HG03280 (cell line): ENCODE data around the gene VPS35L.

Experiments used
- ATAC-seq: cut with Tn5 transposase; IDR thresholded peaks from one replicate; pipeline ENCODE4 v1.9.1; 2021; ENCODE audit warnings: mild to moderate bottlenecking, moderate library complexity; ENCODE audit not compliant: unreplicated experiment

Gene VPS35L, protein sequence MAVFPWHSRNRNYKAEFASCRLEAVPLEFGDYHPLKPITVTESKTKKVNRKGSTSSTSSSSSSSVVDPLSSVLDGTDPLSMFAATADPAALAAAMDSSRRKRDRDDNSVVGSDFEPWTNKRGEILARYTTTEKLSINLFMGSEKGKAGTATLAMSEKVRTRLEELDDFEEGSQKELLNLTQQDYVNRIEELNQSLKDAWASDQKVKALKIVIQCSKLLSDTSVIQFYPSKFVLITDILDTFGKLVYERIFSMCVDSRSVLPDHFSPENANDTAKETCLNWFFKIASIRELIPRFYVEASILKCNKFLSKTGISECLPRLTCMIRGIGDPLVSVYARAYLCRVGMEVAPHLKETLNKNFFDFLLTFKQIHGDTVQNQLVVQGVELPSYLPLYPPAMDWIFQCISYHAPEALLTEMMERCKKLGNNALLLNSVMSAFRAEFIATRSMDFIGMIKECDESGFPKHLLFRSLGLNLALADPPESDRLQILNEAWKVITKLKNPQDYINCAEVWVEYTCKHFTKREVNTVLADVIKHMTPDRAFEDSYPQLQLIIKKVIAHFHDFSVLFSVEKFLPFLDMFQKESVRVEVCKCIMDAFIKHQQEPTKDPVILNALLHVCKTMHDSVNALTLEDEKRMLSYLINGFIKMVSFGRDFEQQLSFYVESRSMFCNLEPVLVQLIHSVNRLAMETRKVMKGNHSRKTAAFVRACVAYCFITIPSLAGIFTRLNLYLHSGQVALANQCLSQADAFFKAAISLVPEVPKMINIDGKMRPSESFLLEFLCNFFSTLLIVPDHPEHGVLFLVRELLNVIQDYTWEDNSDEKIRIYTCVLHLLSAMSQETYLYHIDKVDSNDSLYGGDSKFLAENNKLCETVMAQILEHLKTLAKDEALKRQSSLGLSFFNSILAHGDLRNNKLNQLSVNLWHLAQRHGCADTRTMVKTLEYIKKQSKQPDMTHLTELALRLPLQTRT

GRCh38 chr16:19555186-19555937 is at the start of gene VPS35L:
TSS of gene VPS35L (plus strand) at chr16:19555703. CDS start at chr16:19555730, 27 bp downstream.
- peak; percentile 90 for ATAC-seq

DNA sequence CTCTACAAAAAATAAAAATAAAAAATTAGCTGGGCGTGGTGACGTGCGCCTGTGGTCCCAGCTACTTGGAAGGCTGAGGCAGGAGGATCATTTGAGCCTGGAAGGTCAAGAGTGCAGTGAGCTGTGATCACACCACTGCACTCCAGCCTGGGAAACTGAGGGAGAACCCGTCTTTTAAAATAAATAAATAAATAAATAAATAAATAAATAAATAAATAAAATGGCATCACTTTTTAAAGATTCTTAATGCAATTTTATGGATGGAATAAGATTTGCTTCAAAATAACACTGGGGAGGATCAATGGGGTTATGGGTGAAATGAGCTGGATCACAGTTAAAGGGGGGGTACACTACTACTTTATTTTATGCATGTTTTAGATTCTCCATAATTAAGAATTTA is 48.5 kb upstream of the VPS35L start:
- no peak for ATAC-seq

- ATAC-seq: no peak
These were observed 47.6 kb upstream of the VPS35L start for GRCh38 chr16:19507867-19508266.

- ATAC-seq: no peak
These were observed 43.2 kb upstream of the VPS35L start for GRCh38 chr16:19512297-19512696.

- no peak for ATAC-seq
These were observed 42.0 kb upstream of the VPS35L start for GRCh38 chr16:19513377-19514053.

- no peak for ATAC-seq
These were observed 39.7 kb upstream of the VPS35L start for GRCh38 chr16:19515757-19516156.

DNA sequence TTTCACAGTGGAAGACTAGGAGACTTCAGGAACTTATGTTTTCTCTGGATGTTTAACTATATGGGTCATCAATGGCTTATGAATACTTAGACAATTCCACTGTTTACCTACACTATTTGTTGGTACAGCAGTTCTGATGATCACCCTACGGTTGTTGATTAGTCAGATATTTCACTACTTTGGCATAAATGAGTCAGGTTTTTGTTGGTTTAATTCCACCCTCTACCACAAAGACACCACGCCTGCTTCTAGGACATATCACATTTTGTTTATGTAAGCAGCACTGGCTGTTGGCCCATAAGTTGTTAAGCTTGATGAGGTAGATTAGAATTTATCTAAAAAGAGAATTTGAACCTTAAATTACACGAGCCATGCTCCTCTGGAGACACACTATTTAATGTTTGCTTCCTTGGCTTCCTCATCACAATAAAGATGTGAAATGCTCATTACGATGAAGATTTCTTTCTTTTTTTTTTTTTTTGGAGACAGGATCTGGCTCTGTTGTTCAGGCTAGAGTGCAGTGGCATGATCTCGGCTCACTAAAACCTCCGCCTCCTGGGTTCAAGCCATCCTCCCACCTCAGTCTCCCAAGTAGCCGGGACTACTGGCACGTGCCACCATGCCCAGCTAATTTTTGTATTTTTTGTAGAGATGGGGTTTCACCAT is 37.9 kb upstream of the VPS35L start:
- ATAC-seq: no peak

DNA sequence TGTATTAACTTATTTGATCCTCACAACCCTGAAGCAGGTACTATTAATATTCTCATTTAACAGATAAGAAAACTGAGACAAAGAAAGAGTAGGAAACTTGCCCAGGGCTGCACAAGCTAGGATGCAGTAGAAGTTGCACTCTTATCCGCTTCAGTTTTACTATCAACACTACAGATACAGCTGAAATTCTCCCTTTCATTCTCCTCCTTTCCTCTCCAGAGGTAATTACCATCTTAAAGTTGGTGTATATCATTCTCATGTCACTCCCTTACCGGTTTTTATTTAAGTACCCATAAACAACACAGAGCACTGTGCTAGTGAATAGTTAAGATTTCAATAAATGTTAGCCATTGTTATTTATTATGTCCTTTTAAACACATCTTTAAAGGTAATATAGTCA is 37.1 kb upstream of the VPS35L start:
- no peak for ATAC-seq

- ATAC-seq: no peak
These were observed 34.6 kb upstream of the VPS35L start for GRCh38 chr16:19520861-19521331.

DNA sequence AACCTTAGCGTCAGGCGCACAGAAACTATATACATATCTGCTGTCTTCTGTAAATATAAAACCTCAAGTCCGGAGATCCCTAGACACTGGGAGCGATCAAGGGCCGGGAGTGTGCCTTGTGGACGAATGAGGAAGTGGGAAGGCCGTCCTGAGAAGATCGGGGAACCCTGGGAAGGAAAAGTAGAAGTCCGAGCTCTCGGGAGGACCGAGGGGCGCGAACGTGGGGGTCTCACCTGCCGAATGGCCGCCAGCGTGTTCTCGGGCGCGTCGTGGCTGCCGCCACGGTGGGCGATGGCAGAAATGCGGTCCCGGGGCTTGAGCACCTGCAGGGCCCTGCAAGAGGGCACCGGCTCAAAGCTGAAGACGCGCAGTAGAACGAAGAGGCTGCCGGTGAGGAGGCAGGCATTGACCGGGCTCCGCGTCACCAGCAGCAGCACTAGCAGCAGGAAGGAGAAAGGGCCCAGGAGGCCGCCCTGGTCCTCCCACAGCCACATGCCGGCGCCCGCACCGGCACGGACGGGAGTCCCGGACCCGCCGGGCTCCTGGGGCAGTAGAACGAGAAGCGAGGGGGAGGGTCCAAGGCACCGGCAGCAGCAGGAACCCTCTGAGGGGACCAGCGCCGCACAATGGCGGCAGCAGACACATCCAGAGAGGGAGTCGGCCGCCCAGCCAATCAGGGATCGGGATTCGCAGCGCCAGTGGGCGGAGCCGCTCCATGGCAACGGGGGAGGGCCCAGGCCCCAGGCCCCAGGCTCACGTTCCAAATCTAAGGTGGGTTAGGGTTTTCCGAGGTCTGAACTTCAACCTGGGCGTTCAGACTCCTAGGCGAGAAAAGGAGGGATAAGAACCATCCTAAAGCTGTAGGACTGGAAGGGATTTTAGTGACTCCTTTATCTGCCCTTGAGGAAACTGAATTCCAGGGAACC is 33.8 kb upstream of the VPS35L start, which contains the start of gene GDE1:
TSS of gene GDE1 (minus strand) at position 628 of the 926 bp plus-strand sequence. CDS start at position 494, 134 bp downstream.
- peak; percentile 78 for ATAC-seq

DNA sequence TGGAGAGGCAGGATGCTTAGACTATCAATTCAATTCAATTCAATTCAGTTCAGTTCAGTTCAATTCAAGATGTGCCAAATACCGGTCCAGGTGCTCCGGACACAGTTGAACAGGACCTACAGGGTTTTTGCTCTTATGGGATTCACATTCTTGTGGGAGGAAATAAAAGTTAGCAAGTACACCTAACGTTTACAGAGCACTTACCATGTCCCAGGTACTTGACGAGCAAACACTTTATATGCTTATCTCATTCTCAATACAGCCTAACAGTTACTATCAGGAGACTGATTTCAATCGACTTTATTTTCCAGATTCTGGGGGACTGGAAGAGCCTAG is 33.1 kb upstream of the VPS35L start:
- no peak for ATAC-seq

- ATAC-seq: no peak
These were observed 32.7 kb upstream of the VPS35L start for GRCh38 chr16:19522760-19523159.

DNA sequence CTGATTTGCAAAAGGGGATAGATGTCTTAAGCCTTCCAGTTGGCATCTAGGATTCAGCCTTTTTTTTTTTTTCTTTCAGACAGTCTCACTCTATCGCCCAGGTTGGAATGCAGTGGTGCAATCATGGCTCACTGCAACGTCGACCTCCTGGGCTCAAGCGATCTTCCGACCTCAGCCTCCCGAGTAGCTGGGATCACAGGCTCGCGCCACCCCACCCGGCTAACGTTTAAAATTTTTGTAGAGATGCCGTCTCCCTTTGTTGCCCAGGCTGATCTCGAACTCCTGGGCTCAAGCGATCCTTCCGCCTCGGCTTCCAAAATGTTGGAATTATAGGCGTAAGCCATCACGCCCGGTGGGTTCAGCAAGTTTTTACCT is 32.3 kb upstream of the VPS35L start:
- no peak for ATAC-seq

GRCh38 chr16:19523559-19524355 is 31.7 kb upstream of the VPS35L start, which contains the start of gene CCP110:
TSS of gene CCP110 (plus strand) at chr16:19523942. CDS start at chr16:19527882, 3,940 bp downstream.
- peak; percentile 70 for ATAC-seq

GRCh38 chr16:19524356-19524615 is 31.2 kb upstream of the VPS35L start:
- no peak for ATAC-seq

- no peak for ATAC-seq
These were observed 30.7 kb upstream of the VPS35L start for GRCh38 chr16:19524616-19525384.

- ATAC-seq: no peak
These were observed 30.1 kb upstream of the VPS35L start for GRCh38 chr16:19525385-19525723.
